Vagina (tissue), 2 donors: ENCODE results near the gene GABRP. TPM values are rescaled to one million over a fixed set of nuclear protein-coding genes. Genes with fewer than 3 reads are reported as not detected.

Source experiments
- DNase-seq, 2 donors: peaks; one replicate each; pipeline ENCODE4 v3.0.0-alpha.2; 2017; ENCODE audit errors: extremely low spot score in 2 of 2
- H3K27ac ChIP-seq: fragments of 200-600 bp; sonication (generic); one replicate; pipeline ENCODE4 v1.5.1; 2019
- H3K27me3 ChIP-seq: fragments of 200-600 bp; sonication (generic); one replicate; pipeline ENCODE4 v1.5.1; 2019
- H3K36me3 ChIP-seq, 2 donors: fragments of 200-600 bp; sonication (generic); one replicate each; pipeline ENCODE4 v1.5.1; 2017 to 2019
- H3K4me1 ChIP-seq: fragments of 200-600 bp; sonication (generic); one replicate; pipeline ENCODE4 v1.5.1; 2019
- H3K4me3 ChIP-seq, 2 donors: fragments of 200-600 bp; sonication (generic); 1 replicate in 1 of 2; 2 replicates in 1 of 2; pipeline ENCODE4 v1.5.1; 2016 to 2019
- H3K9me3 ChIP-seq: fragments of 200-600 bp; sonication (generic); one replicate; pipeline ENCODE4 v1.5.1; 2019
- CTCF ChIP-seq, 3 experiments: fragments of 450-650 bp in 2 of 3; fragments of 200-600 bp in 1 of 3; sonication (generic) in 1 of 3; IDR thresholded peaks; one replicate each; pipeline ENCODE4 v1.5.1; 2017 to 2019; ENCODE audit warnings: antibody characterized with exemption in 3 of 3, mild to moderate bottlenecking in 2 of 3, moderate library complexity in 2 of 3
- POLR2A ChIP-seq, 2 donors: fragments of 450-650 bp; IDR thresholded peaks; one replicate each; pipeline ENCODE4 v1.6.1; 2017; ENCODE audit warnings: antibody characterized with exemption in 2 of 2, mild to moderate bottlenecking in 2 of 2, moderate library complexity in 2 of 2
- POLR2AphosphoS5 ChIP-seq, 2 donors: sonication (generic); formaldehyde crosslinking; IDR thresholded peaks; one replicate each; pipeline ENCODE4 v1.9.0; 2017; ENCODE audit warnings: antibody characterized with exemption in 2 of 2, mild to moderate bottlenecking in 2 of 2, low read depth in 1 of 2; ENCODE audit not compliant: insufficient read depth in 1 of 2
- intact Hi-C: fragments of 100-400 bp; cut with DNase I; formaldehyde crosslinking; loops from one replicate; pipeline ENCODE4 v1.15.1; 2023
- total RNA-seq: library from RNA; depleted of rRNA; stranded (reverse); fragments of >200 nt; gene quantifications from one replicate; pipeline ENCODE4 v1.2.3, GENCODE V29; 2016

Gene GABRP
- total RNA-seq, 1 donor from 2014 or later, result 20.6 TPM

GRCh38 chr5:170769898-170770416 lies 13.6 kb upstream of the GABRP start:
- no peak for TF ChIP-seq CTCF (IDR thresholded peaks at IDR 0.05)
- TF ChIP-seq POLR2A (IDR thresholded peaks at IDR 0.05), result no peak
- no peak for TF ChIP-seq POLR2AphosphoS5 (IDR thresholded peaks at IDR 0.05; ENCODE audit: insufficient read depth in 1 of 2, low read depth in 1 of 2)
- H3K4me1 ChIP-seq, result no peaks in the 10 kb centered on the region
- no peak overlapping the region for H3K4me3 ChIP-seq
- DNase-seq, result no peak
- no peaks in the 10 kb centered on the region for H3K9me3 ChIP-seq
- no peak overlapping the region for H3K27ac ChIP-seq
- H3K36me3 ChIP-seq, result no peaks in the 10 kb centered on the region
- intact Hi-C loops, result no loop called here
- no peaks in the 10 kb centered on the region for H3K27me3 ChIP-seq

- Histone ChIP-seq H3K36me3 (no peaks in the 10 kb centered on the region), H3K4me3 (no peak overlapping the region), H3K27ac (no peak overlapping the region), H3K4me1 (no peaks in the 10 kb centered on the region), H3K27me3 (no peaks in the 10 kb centered on the region), H3K9me3 (no peaks in the 10 kb centered on the region)
- intact Hi-C loops, result no loop called here
- TF ChIP-seq POLR2AphosphoS5 (IDR thresholded peaks at IDR 0.05; ENCODE audit: insufficient read depth in 1 of 2, low read depth in 1 of 2) (no peak), POLR2A (IDR thresholded peaks at IDR 0.05) (no peak)
- no peak for DNase-seq
These were observed 12.0 kb upstream of the GABRP start for GRCh38 chr5:170771496-170771895.

- Histone ChIP-seq H3K4me3 (no peak overlapping the region), H3K4me1 (no peaks in the 10 kb centered on the region), H3K27ac (no peak overlapping the region), H3K9me3 (no peaks in the 10 kb centered on the region), H3K36me3 (no peaks in the 10 kb centered on the region), H3K27me3 (no peaks in the 10 kb centered on the region)
- TF ChIP-seq POLR2AphosphoS5 (IDR thresholded peaks at IDR 0.05; ENCODE audit: insufficient read depth in 1 of 2, low read depth in 1 of 2) (no peak), CTCF (IDR thresholded peaks at IDR 0.05) (no peak), POLR2A (IDR thresholded peaks at IDR 0.05) (no peak)
- DNase-seq, result no peak
- intact Hi-C loops, result no loop called here
These were observed 10.2 kb upstream of the GABRP start for GRCh38 chr5:170773024-170773985.

- Histone ChIP-seq H3K36me3 (no peaks in the 10 kb centered on the region), H3K4me1 (no peaks in the 10 kb centered on the region), H3K9me3 (no peaks in the 10 kb centered on the region), H3K27me3 (no peaks in the 10 kb centered on the region), H3K4me3 (no peak overlapping the region), H3K27ac (no peak overlapping the region)
- TF ChIP-seq POLR2AphosphoS5 (IDR thresholded peaks at IDR 0.05; ENCODE audit: insufficient read depth in 1 of 2, low read depth in 1 of 2), result no peak
- no peak for TF ChIP-seq CTCF (IDR thresholded peaks at IDR 0.05)
- no peak for TF ChIP-seq POLR2A (IDR thresholded peaks at IDR 0.05)
- DNase-seq, result no peak
- intact Hi-C loops, result no loop called here
These were observed 8.7 kb upstream of the GABRP start for GRCh38 chr5:170774831-170775230.

GRCh38 chr5:170781946-170782345 lies 1.6 kb upstream of the GABRP start:
- intact Hi-C loops, result no loop called here
- Histone ChIP-seq H3K9me3 (no peaks in the 10 kb centered on the region), H3K27ac (no peak overlapping the region), H3K4me3 (no peak overlapping the region), H3K27me3 (no peaks in the 10 kb centered on the region), H3K4me1 (peaks cover 6% of the 10 kb centered on the region), H3K36me3 (no peaks in the 10 kb centered on the region)
- DNase-seq, result no peak
- TF ChIP-seq POLR2A (IDR thresholded peaks at IDR 0.05), result no peak
- no peak for TF ChIP-seq POLR2AphosphoS5 (IDR thresholded peaks at IDR 0.05; ENCODE audit: insufficient read depth in 1 of 2, low read depth in 1 of 2)
- TF ChIP-seq CTCF (IDR thresholded peaks at IDR 0.05), result no peak
